Measurements from ENCODE around the gene PLOD2.

Gene PLOD2

GRCh38 chr3:146019508-146019907 lies 141.5 kb downstream of the PLOD2 start:
- TF ChIP-seq CTCF (conservative IDR thresholded peaks at IDR 0.05; ENCODE audit: low read length) (no peak), EZH2phosphoT487 (IDR thresholded peaks at IDR 0.05; ENCODE audit: borderline replicate concordance) (no peak)
- no peaks in the 10 kb centered on the region for H3K4me1 ChIP-seq (ENCODE audit: insufficient read depth, low read length, poor library complexity, severe bottlenecking)
- no peaks in the 10 kb centered on the region for H3K36me3 ChIP-seq (ENCODE audit: insufficient read depth, low read length)
- no peak overlapping the region for H2AFZ ChIP-seq (ENCODE audit: low read length)
- no peak overlapping the region for H3K9ac ChIP-seq (ENCODE audit: low read depth, low read length, poor library complexity, severe bottlenecking)
- H3F3A ChIP-seq (ENCODE audit: low read depth): no peaks in the 10 kb centered on the region
- H3K27me3 ChIP-seq (ENCODE audit: insufficient read depth, low read length, poor library complexity, severe bottlenecking): no peaks in the 10 kb centered on the region
- H3K79me2 ChIP-seq (ENCODE audit: insufficient read depth, low read length): no peaks in the 10 kb centered on the region
- H3K4me2 ChIP-seq (ENCODE audit: low read depth, low read length, poor library complexity, severe bottlenecking): no peak overlapping the region
- no peaks in the 10 kb centered on the region for H3K9me2 ChIP-seq (replicated peaks; ENCODE audit: low read depth, low read length)
- no peak overlapping the region for H3K4me3 ChIP-seq (ENCODE audit: low read length, poor library complexity, severe bottlenecking)
- no peaks in the 10 kb centered on the region for H3K9me3 ChIP-seq (ENCODE audit: insufficient read depth, low read depth, low read length)
- no peaks in the 10 kb centered on the region for H4K20me1 ChIP-seq (ENCODE audit: insufficient read depth, low read length, poor library complexity, severe bottlenecking)
